ENCODE data around the gene WNT9B.

WNT9B gene

GRCh38 chr17:46881015-46881414 is 29.6 kb downstream of the WNT9B start:
- no peaks in the 10 kb centered on the region for H3K9me3 ChIP-seq (ENCODE audit: control insufficient read depth in 2 of 2, low read length in 2 of 2)
- no peak overlapping the region for H3K4me3 ChIP-seq (ENCODE audit: low read length in 2 of 2)
- no peaks in the 10 kb centered on the region for H3K36me3 ChIP-seq (ENCODE audit: control insufficient read depth in 2 of 2, insufficient read depth in 2 of 2, low read length in 2 of 2)
- no peak overlapping the region for H3K9ac ChIP-seq (ENCODE audit: low read length in 2 of 2)
- H3K27me3 ChIP-seq (ENCODE audit: control insufficient read depth in 1 of 2, insufficient read depth in 2 of 2, low read length in 2 of 2) = peaks cover 3 to 14% of the 10 kb centered on the region in 2 donors
- no peak overlapping the region for H3K27ac ChIP-seq (ENCODE audit: low read length)
- no peaks in the 10 kb centered on the region for H3K4me1 ChIP-seq (ENCODE audit: control insufficient read depth, insufficient read depth, low read length)

GRCh38 chr17:46882666-46883065 is 31.3 kb downstream of the WNT9B start:
- no peak overlapping the region for H3K4me3 ChIP-seq (ENCODE audit: low read length in 2 of 2)
- H3K9ac ChIP-seq (ENCODE audit: low read length in 2 of 2) = no peak overlapping the region
- H3K9me3 ChIP-seq (ENCODE audit: control insufficient read depth in 2 of 2, low read length in 2 of 2) = no peaks in the 10 kb centered on the region
- peaks cover 8 to 15% of the 10 kb centered on the region in 2 donors for H3K27me3 ChIP-seq (ENCODE audit: control insufficient read depth in 1 of 2, insufficient read depth in 2 of 2, low read length in 2 of 2)
- no peak overlapping the region for H3K27ac ChIP-seq (ENCODE audit: low read length)
- H3K4me1 ChIP-seq (ENCODE audit: control insufficient read depth, insufficient read depth, low read length) = no peaks in the 10 kb centered on the region
- H3K36me3 ChIP-seq (ENCODE audit: control insufficient read depth in 2 of 2, insufficient read depth in 2 of 2, low read length in 2 of 2) = no peaks in the 10 kb centered on the region

- Histone ChIP-seq H3K4me1 (ENCODE audit: control insufficient read depth, insufficient read depth, low read length) (no peaks in the 10 kb centered on the region), H3K27ac (ENCODE audit: low read length) (no peak overlapping the region), H3K36me3 (ENCODE audit: control insufficient read depth in 2 of 2, insufficient read depth in 2 of 2, low read length in 2 of 2) (no peaks in the 10 kb centered on the region), H3K4me3 (ENCODE audit: low read length in 2 of 2) (no peak overlapping the region), H3K27me3 (ENCODE audit: control insufficient read depth in 1 of 2, insufficient read depth in 2 of 2, low read length in 2 of 2) (peaks cover 8 to 15% of the 10 kb centered on the region in 2 donors), H3K9ac (ENCODE audit: low read length in 2 of 2) (no peak overlapping the region), H3K9me3 (ENCODE audit: control insufficient read depth in 2 of 2, low read length in 2 of 2) (no peaks in the 10 kb centered on the region)
Observed at GRCh38 chr17:46883871-46884520, 32.6 kb downstream of the WNT9B start.

GRCh38 chr17:46884552-46884951 is 33.2 kb downstream of the WNT9B start:
- Histone ChIP-seq H3K36me3 (ENCODE audit: control insufficient read depth in 2 of 2, insufficient read depth in 2 of 2, low read length in 2 of 2) (no peaks in the 10 kb centered on the region), H3K27ac (ENCODE audit: low read length) (no peak overlapping the region), H3K27me3 (ENCODE audit: control insufficient read depth in 1 of 2, insufficient read depth in 2 of 2, low read length in 2 of 2) (peaks cover 11 to 15% of the 10 kb centered on the region in 2 donors), H3K4me1 (ENCODE audit: control insufficient read depth, insufficient read depth, low read length) (no peaks in the 10 kb centered on the region), H3K4me3 (ENCODE audit: low read length in 2 of 2) (no peak overlapping the region), H3K9me3 (ENCODE audit: control insufficient read depth in 2 of 2, low read length in 2 of 2) (no peaks in the 10 kb centered on the region), H3K9ac (ENCODE audit: low read length in 2 of 2) (no peak overlapping the region)

- Histone ChIP-seq H3K36me3 (ENCODE audit: control insufficient read depth in 2 of 2, insufficient read depth in 2 of 2, low read length in 2 of 2) (no peaks in the 10 kb centered on the region), H3K27ac (ENCODE audit: low read length) (no peak overlapping the region), H3K9ac (ENCODE audit: low read length in 2 of 2) (no peak overlapping the region), H3K4me3 (ENCODE audit: low read length in 2 of 2) (no peak overlapping the region), H3K27me3 (ENCODE audit: control insufficient read depth in 1 of 2, insufficient read depth in 2 of 2, low read length in 2 of 2) (peaks cover 11 to 15% of the 10 kb centered on the region in 2 donors), H3K4me1 (ENCODE audit: control insufficient read depth, insufficient read depth, low read length) (no peaks in the 10 kb centered on the region), H3K9me3 (ENCODE audit: control insufficient read depth in 2 of 2, low read length in 2 of 2) (no peaks in the 10 kb centered on the region)
Observed at GRCh38 chr17:46885415-46886309, 34.3 kb downstream of the WNT9B start.

GRCh38 chr17:46886310-46886663 is 34.9 kb downstream of the WNT9B start:
- Histone ChIP-seq H3K27me3 (ENCODE audit: control insufficient read depth in 1 of 2, insufficient read depth in 2 of 2, low read length in 2 of 2) (peaks cover 11 to 19% of the 10 kb centered on the region in 2 donors), H3K36me3 (ENCODE audit: control insufficient read depth in 2 of 2, insufficient read depth in 2 of 2, low read length in 2 of 2) (no peaks in the 10 kb centered on the region), H3K4me3 (ENCODE audit: low read length in 2 of 2) (no peak overlapping the region), H3K4me1 (ENCODE audit: control insufficient read depth, insufficient read depth, low read length) (no peaks in the 10 kb centered on the region), H3K9ac (ENCODE audit: low read length in 2 of 2) (no peak overlapping the region), H3K27ac (ENCODE audit: low read length) (no peak overlapping the region), H3K9me3 (ENCODE audit: control insufficient read depth in 2 of 2, low read length in 2 of 2) (no peaks in the 10 kb centered on the region)

- H3K9me3 ChIP-seq (ENCODE audit: control insufficient read depth in 2 of 2, low read length in 2 of 2) = no peaks in the 10 kb centered on the region
- H3K27me3 ChIP-seq (ENCODE audit: control insufficient read depth in 1 of 2, insufficient read depth in 2 of 2, low read length in 2 of 2) = peaks cover 11 to 26% of the 10 kb centered on the region in 2 donors
- no peak overlapping the region for H3K27ac ChIP-seq (ENCODE audit: low read length)
- H3K9ac ChIP-seq (ENCODE audit: low read length in 2 of 2) = no peak overlapping the region
- no peaks in the 10 kb centered on the region for H3K4me1 ChIP-seq (ENCODE audit: control insufficient read depth, insufficient read depth, low read length)
- no peak overlapping the region for H3K4me3 ChIP-seq (ENCODE audit: low read length in 2 of 2)
- H3K36me3 ChIP-seq (ENCODE audit: control insufficient read depth in 2 of 2, insufficient read depth in 2 of 2, low read length in 2 of 2) = no peaks in the 10 kb centered on the region
Observed at GRCh38 chr17:46887717-46888116, 36.3 kb downstream of the WNT9B start.

- peaks cover 16 to 28% of the 10 kb centered on the region in 2 donors for H3K27me3 ChIP-seq (ENCODE audit: control insufficient read depth in 1 of 2, insufficient read depth in 2 of 2, low read length in 2 of 2)
- H3K9me3 ChIP-seq (ENCODE audit: control insufficient read depth in 2 of 2, low read length in 2 of 2) = no peaks in the 10 kb centered on the region
- no peak overlapping the region for H3K4me3 ChIP-seq (ENCODE audit: low read length in 2 of 2)
- no peaks in the 10 kb centered on the region for H3K4me1 ChIP-seq (ENCODE audit: control insufficient read depth, insufficient read depth, low read length)
- H3K9ac ChIP-seq (ENCODE audit: low read length in 2 of 2) = no peak overlapping the region
- H3K36me3 ChIP-seq (ENCODE audit: control insufficient read depth in 2 of 2, insufficient read depth in 2 of 2, low read length in 2 of 2) = no peaks in the 10 kb centered on the region
- H3K27ac ChIP-seq (ENCODE audit: low read length) = no peak overlapping the region
Observed at GRCh38 chr17:46888727-46889126, 37.3 kb downstream of the WNT9B start.

- H3K9me3 ChIP-seq (ENCODE audit: control insufficient read depth in 2 of 2, low read length in 2 of 2) = no peaks in the 10 kb centered on the region
- H3K36me3 ChIP-seq (ENCODE audit: control insufficient read depth in 2 of 2, insufficient read depth in 2 of 2, low read length in 2 of 2) = no peaks in the 10 kb centered on the region
- H3K27ac ChIP-seq (ENCODE audit: low read length) = no peak overlapping the region
- H3K27me3 ChIP-seq (ENCODE audit: control insufficient read depth in 1 of 2, insufficient read depth in 2 of 2, low read length in 2 of 2) = peaks cover 18 to 32% of the 10 kb centered on the region in 2 donors
- H3K4me3 ChIP-seq (ENCODE audit: low read length in 2 of 2) = no peak overlapping the region
- no peaks in the 10 kb centered on the region for H3K4me1 ChIP-seq (ENCODE audit: control insufficient read depth, insufficient read depth, low read length)
- no peak overlapping the region for H3K9ac ChIP-seq (ENCODE audit: low read length in 2 of 2)
Observed at GRCh38 chr17:46889519-46889918, 38.1 kb downstream of the WNT9B start.

- Histone ChIP-seq H3K36me3 (ENCODE audit: control insufficient read depth in 2 of 2, insufficient read depth in 2 of 2, low read length in 2 of 2) (no peaks in the 10 kb centered on the region), H3K27ac (ENCODE audit: low read length) (no peak overlapping the region), H3K4me3 (ENCODE audit: low read length in 2 of 2) (no peak overlapping the region), H3K4me1 (ENCODE audit: control insufficient read depth, insufficient read depth, low read length) (no peaks in the 10 kb centered on the region), H3K9ac (ENCODE audit: low read length in 2 of 2) (no peak overlapping the region), H3K27me3 (ENCODE audit: control insufficient read depth in 1 of 2, insufficient read depth in 2 of 2, low read length in 2 of 2) (peaks cover 20 to 36% of the 10 kb centered on the region in 2 donors), H3K9me3 (ENCODE audit: control insufficient read depth in 2 of 2, low read length in 2 of 2) (no peaks in the 10 kb centered on the region)
Observed at GRCh38 chr17:46889992-46890564, 38.7 kb downstream of the WNT9B start.
